ENCODE data around the gene TRAF5.

The TRAF5 gene

GRCh38 chr1:211371406-211372105, 44.9 kb downstream of the TRAF5 start:
- H3K27me3 ChIP-seq (ENCODE audit: insufficient read depth, low read length, poor library complexity, severe bottlenecking): no peaks in the 10 kb centered on the region
- H3K9me2 ChIP-seq (replicated peaks; ENCODE audit: low read depth, low read length): no peaks in the 10 kb centered on the region
- H3K4me2 ChIP-seq (ENCODE audit: low read depth, low read length, poor library complexity, severe bottlenecking): no peak overlapping the region
- peaks cover 94% of the 10 kb centered on the region; the same call in 1 of the 2 replicates for H3K36me3 ChIP-seq (ENCODE audit: insufficient read depth, low read length)
- peaks cover 1% of the 10 kb centered on the region for H3K4me1 ChIP-seq (ENCODE audit: insufficient read depth, low read length, poor library complexity, severe bottlenecking)
- no peaks in the 10 kb centered on the region for H4K20me1 ChIP-seq (ENCODE audit: insufficient read depth, low read length, poor library complexity, severe bottlenecking)
- no peak for TF ChIP-seq EZH2phosphoT487 (IDR thresholded peaks at IDR 0.05; ENCODE audit: borderline replicate concordance)
- TF ChIP-seq, protein P1, sequence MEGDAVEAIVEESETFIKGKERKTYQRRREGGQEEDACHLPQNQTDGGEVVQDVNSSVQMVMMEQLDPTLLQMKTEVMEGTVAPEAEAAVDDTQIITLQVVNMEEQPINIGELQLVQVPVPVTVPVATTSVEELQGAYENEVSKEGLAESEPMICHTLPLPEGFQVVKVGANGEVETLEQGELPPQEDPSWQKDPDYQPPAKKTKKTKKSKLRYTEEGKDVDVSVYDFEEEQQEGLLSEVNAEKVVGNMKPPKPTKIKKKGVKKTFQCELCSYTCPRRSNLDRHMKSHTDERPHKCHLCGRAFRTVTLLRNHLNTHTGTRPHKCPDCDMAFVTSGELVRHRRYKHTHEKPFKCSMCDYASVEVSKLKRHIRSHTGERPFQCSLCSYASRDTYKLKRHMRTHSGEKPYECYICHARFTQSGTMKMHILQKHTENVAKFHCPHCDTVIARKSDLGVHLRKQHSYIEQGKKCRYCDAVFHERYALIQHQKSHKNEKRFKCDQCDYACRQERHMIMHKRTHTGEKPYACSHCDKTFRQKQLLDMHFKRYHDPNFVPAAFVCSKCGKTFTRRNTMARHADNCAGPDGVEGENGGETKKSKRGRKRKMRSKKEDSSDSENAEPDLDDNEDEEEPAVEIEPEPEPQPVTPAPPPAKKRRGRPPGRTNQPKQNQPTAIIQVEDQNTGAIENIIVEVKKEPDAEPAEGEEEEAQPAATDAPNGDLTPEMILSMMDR (conservative IDR thresholded peaks at IDR 0.05; ENCODE audit: low read length): no peak
- H2AFZ ChIP-seq (ENCODE audit: low read length): no peak overlapping the region
- H3F3A ChIP-seq (ENCODE audit: low read depth): no peaks in the 10 kb centered on the region
- no peak overlapping the region for H3K4me3 ChIP-seq (ENCODE audit: low read length, poor library complexity, severe bottlenecking)
- no peaks in the 10 kb centered on the region for H3K9me3 ChIP-seq (ENCODE audit: insufficient read depth, low read depth, low read length)
- H3K79me2 ChIP-seq (ENCODE audit: insufficient read depth, low read length): no peaks in the 10 kb centered on the region
- H3K9ac ChIP-seq (ENCODE audit: low read depth, low read length, poor library complexity, severe bottlenecking): no peak overlapping the region

GRCh38 chr1:211372463-211372862, 45.8 kb downstream of the TRAF5 start:
- H3K4me1 ChIP-seq (ENCODE audit: insufficient read depth, low read length, poor library complexity, severe bottlenecking): peaks cover 10% of the 10 kb centered on the region
- no peaks in the 10 kb centered on the region for H4K20me1 ChIP-seq (ENCODE audit: insufficient read depth, low read length, poor library complexity, severe bottlenecking)
- no peak overlapping the region for H3K4me3 ChIP-seq (ENCODE audit: low read length, poor library complexity, severe bottlenecking)
- H3K9me2 ChIP-seq (replicated peaks; ENCODE audit: low read depth, low read length): no peaks in the 10 kb centered on the region
- H3K27me3 ChIP-seq (ENCODE audit: insufficient read depth, low read length, poor library complexity, severe bottlenecking): no peaks in the 10 kb centered on the region
- no peak for TF ChIP-seq EZH2phosphoT487 (IDR thresholded peaks at IDR 0.05; ENCODE audit: borderline replicate concordance)
- TF ChIP-seq, protein P1 (conservative IDR thresholded peaks at IDR 0.05; ENCODE audit: low read length): no peak
- no peaks in the 10 kb centered on the region for H3F3A ChIP-seq (ENCODE audit: low read depth)
- no peak overlapping the region for H3K4me2 ChIP-seq (ENCODE audit: low read depth, low read length, poor library complexity, severe bottlenecking)
- H3K9me3 ChIP-seq (ENCODE audit: insufficient read depth, low read depth, low read length): no peaks in the 10 kb centered on the region
- no peak overlapping the region for H3K9ac ChIP-seq (ENCODE audit: low read depth, low read length, poor library complexity, severe bottlenecking)
- H3K79me2 ChIP-seq (ENCODE audit: insufficient read depth, low read length): no peaks in the 10 kb centered on the region
- peaks cover 89% of the 10 kb centered on the region; the same call in 1 of the 2 replicates for H3K36me3 ChIP-seq (ENCODE audit: insufficient read depth, low read length)
- no peak overlapping the region for H2AFZ ChIP-seq (ENCODE audit: low read length)

DNA sequence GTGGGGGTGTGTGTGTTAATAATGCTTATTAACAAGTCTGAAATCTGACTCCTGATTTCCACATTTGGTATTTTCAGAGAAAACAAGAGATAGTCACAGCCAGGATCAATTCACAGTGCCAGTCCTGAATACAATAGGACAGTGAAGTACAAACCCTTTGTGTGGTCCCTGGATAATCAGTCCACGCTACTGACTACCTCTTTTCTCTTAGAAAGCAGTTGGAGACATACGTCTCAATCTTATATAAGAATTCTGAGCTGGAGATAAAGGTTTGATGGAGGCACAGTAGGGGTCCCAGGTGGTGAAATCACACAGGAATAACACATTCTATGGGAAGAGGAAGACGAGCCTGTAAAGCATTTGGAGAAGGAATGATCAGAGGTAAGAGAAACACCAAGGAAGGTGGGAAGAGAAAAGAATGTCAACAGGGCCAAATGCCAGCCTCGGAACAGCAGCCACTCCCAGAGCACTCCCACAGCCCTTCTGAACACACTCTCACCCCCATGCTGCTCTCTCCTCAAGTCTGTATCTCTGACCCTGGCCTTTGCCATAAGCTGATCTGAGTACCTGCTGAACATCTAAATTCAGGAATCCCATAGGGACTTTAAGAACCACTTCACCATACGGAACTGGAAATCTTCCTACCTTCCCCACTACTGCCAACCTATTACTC, 48.6 kb downstream of the TRAF5 start:
- no peaks in the 10 kb centered on the region for H3K27me3 ChIP-seq (ENCODE audit: insufficient read depth, low read length, poor library complexity, severe bottlenecking)
- H3K79me2 ChIP-seq (ENCODE audit: insufficient read depth, low read length): no peaks in the 10 kb centered on the region
- peaks cover 11% of the 10 kb centered on the region for H3K4me1 ChIP-seq (ENCODE audit: insufficient read depth, low read length, poor library complexity, severe bottlenecking)
- H3K9me3 ChIP-seq (ENCODE audit: insufficient read depth, low read depth, low read length): no peaks in the 10 kb centered on the region
- TF ChIP-seq, protein P1 (conservative IDR thresholded peaks at IDR 0.05; ENCODE audit: low read length): no peak
- TF ChIP-seq EZH2phosphoT487 (IDR thresholded peaks at IDR 0.05; ENCODE audit: borderline replicate concordance): no peak
- no peak overlapping the region for H3K4me3 ChIP-seq (ENCODE audit: low read length, poor library complexity, severe bottlenecking)
- H4K20me1 ChIP-seq (ENCODE audit: insufficient read depth, low read length, poor library complexity, severe bottlenecking): no peaks in the 10 kb centered on the region
- no peak overlapping the region for H2AFZ ChIP-seq (ENCODE audit: low read length)
- H3K9ac ChIP-seq (ENCODE audit: low read depth, low read length, poor library complexity, severe bottlenecking): no peak overlapping the region
- H3K9me2 ChIP-seq (replicated peaks; ENCODE audit: low read depth, low read length): no peaks in the 10 kb centered on the region
- no peak overlapping the region for H3K4me2 ChIP-seq (ENCODE audit: low read depth, low read length, poor library complexity, severe bottlenecking)
- H3F3A ChIP-seq (ENCODE audit: low read depth): no peaks in the 10 kb centered on the region
- H3K36me3 ChIP-seq (ENCODE audit: insufficient read depth, low read length): peaks cover 62% of the 10 kb centered on the region; the same call in 1 of the 2 replicates
